GM13977 (cell line): Measurements from ENCODE around the gene SNRK.

Experiments
- DNase-seq: peaks from one replicate; pipeline ENCODE4 v3.0.0; 2012; ENCODE audit warnings: low spot score
- in situ Hi-C: fragments of 300-500 bp; cut with MboI; formaldehyde crosslinking; loops from one replicate; pipeline ENCODE4 v1.12.0; 2022; ENCODE audit warnings: low sequenced_read_pairs, low pct_unique_long_range_greater_than_20kb, mixed read lengths, inconsistent platforms; ENCODE audit not compliant: unreplicated experiment
- TF ChIP-seq, protein P1 (sequence below): IDR thresholded peaks from 2 replicates; pipeline ENCODE4 v1.5.1; 2012; ENCODE audit warnings: mild to moderate bottlenecking, control low read depth; ENCODE audit not compliant: insufficient read depth; ENCODE audit errors: extremely low read depth, missing control alignments

SNRK gene

DNA sequence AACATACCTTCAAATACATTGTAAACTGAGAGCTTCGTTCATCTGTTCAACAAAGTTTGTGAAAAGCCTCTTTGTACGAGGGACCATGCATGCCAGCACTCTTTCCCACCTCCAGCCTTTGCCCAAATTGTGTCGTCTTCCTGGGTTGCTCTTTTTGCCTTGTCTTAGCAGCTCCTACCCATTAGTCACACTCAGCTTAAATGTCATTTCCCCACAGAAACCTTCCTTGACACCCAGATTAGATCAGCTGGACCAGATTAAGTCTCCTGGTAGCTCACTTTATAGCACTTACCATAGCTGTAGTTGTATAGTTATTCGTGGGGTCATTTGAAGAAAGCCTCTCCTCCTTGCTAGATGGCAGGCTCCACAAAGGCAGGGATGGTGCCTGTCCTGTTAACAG lies 24.1 kb upstream of the SNRK start:
- TF ChIP-seq, protein P1, sequence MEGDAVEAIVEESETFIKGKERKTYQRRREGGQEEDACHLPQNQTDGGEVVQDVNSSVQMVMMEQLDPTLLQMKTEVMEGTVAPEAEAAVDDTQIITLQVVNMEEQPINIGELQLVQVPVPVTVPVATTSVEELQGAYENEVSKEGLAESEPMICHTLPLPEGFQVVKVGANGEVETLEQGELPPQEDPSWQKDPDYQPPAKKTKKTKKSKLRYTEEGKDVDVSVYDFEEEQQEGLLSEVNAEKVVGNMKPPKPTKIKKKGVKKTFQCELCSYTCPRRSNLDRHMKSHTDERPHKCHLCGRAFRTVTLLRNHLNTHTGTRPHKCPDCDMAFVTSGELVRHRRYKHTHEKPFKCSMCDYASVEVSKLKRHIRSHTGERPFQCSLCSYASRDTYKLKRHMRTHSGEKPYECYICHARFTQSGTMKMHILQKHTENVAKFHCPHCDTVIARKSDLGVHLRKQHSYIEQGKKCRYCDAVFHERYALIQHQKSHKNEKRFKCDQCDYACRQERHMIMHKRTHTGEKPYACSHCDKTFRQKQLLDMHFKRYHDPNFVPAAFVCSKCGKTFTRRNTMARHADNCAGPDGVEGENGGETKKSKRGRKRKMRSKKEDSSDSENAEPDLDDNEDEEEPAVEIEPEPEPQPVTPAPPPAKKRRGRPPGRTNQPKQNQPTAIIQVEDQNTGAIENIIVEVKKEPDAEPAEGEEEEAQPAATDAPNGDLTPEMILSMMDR = no peak
- no peak for DNase-seq
- in situ Hi-C loops = no loop called here

DNA sequence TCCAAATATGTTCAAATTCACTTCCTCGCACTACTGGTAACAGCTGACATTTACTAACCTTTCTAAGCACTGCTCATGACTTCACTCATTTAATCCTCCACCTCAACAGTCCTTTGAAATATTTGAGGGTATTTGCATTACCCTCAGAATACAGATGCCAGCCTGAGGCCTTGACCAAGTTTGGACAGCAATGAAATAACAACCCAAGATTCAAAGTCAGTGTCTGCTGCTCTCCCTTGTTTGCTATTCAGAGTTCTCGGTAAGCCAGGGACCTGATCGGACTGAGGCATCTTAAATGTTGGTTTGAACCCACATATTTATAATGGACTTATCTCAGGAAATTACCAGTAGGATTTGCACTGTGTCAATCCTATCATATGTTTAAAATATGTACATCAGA lies 19.9 kb upstream of the SNRK start:
- TF ChIP-seq, protein P1 = no peak
- DNase-seq = no peak
- in situ Hi-C loops = no loop called here

DNA sequence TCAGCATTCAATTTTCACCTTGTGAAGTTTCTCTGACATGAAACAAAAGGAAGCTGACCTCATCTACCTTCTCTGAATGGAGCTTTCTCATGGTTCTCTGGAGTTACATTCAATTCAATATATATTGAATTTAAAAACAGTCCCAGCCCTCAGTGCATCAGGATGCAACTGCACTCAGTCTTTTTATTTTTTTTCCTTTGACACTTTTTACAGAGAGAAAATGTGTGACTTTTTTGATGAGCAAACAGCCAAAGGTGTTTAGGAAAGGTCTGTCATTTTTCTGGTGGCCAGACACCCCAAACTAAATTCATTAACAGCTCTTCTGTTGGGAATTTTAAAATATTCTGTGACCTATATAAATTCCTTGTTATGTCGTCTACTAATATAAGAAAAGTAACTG lies 19.3 kb upstream of the SNRK start:
- no peak for DNase-seq
- TF ChIP-seq, protein P1 = no peak
- in situ Hi-C loops = no loop called here

DNA sequence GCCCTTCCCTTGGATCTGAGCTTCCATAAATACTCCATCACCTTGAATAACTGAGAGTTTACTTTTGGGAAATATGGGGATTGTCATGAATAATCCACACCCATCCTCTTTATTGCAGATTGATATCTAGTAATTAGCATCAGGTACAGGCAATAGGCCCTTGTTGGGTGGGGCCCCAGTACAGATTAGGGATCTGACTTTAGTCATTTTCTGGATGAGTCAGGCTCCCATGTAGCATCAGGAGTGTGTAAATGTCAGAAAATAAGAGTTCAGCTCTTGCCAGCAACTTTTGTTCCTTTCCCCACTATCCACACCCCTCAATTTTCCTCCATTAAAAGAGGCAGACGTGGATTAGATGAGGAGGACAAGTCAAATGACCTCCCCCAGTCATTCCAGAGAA lies 17.7 kb upstream of the SNRK start:
- TF ChIP-seq, protein P1 = no peak
- no peak for DNase-seq
- in situ Hi-C loops = no loop called here

DNA sequence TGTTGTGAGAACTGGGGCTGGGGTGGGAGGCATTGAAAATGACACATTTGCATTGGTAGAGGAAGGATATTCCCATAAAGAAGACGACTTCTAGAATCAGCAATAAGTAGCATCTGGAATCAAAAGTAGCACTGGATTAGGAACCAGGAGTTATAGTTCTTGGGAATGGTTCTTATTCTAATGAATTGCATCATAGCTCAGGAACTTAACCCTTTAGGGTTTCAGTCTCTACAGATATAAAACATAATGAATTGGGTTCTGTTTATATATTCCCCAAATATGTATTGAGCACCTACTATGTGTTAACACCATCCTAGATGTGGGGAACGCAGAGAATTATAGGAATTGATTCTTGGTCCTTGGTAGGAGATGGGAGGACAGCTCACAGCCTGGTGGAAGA lies 16.3 kb upstream of the SNRK start:
- TF ChIP-seq, protein P1 = no peak
- in situ Hi-C loops = no loop called here

DNA sequence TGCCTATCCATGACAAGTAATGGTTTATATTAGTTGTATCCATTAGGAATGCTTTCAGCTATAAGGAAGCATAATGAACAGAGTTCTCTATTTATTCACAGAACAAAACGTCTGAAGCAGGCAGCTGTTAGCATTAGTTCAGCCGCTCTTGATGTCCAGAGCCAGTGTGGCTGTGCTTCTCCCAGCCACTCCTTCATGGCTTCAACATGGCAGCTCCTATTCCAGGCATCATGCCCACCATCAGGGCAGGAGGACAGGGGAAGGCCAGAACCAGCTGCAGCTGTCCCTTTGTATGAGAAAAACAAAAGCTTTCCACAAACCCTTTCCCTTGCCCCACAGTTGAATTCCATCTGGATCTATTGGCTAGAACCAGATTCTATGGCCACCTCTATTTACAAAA lies 12.9 kb upstream of the SNRK start:
- in situ Hi-C loops = no loop called here
- DNase-seq = no peak
- TF ChIP-seq, protein P1 = no peak

More for the DNA sequence above, 16.3 kb upstream of the SNRK start:
- no peak for DNase-seq

DNA sequence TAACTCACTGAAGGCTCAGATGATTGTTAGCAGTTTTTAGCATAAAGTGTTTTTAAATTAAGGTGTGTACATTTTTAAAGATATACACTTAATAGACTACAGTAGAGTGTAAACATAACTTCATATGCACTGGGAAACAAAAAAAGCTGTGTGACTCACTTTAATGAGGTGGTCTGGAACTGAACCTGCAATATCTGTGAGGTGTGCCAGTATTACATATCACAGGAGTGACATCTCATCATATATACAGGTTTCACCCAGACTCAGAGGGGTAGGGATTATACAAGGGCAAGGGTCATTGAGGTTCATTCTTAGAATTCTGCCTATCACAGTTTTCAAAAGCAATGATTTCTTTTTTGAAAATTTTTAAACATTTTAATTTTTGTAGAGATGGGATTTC lies 7.3 kb upstream of the SNRK start:
- no peak for DNase-seq
- TF ChIP-seq, protein P1 = no peak
- in situ Hi-C loops = no loop called here
